Large intestine (tissue), 3 donors: Measurements from ENCODE around the gene C20orf96. TPM values are rescaled to one million over a fixed set of nuclear protein-coding genes. Genes with fewer than 3 reads are reported as not detected.

Experiments
- DNase-seq, 2 donors: peaks; one replicate each; pipeline versions ENCODE4 v3.0.0 to v3.0.0-alpha.2; 2013
- H3K27ac ChIP-seq: one replicate; pipeline ENCODE4 v1.5.1; 2013; ENCODE audit warnings: low read length
- H3K27me3 ChIP-seq: 2 replicates; pipeline ENCODE4 v1.6.1; 2013; ENCODE audit warnings: low read length; ENCODE audit not compliant: control insufficient read depth, insufficient read depth
- H3K36me3 ChIP-seq: 2 replicates; pipeline ENCODE4 v1.6.1; 2013; ENCODE audit warnings: low read length; ENCODE audit not compliant: control insufficient read depth, insufficient read depth
- H3K4me1 ChIP-seq: one replicate; pipeline ENCODE4 v1.6.1; 2013; ENCODE audit warnings: low read length; ENCODE audit not compliant: control insufficient read depth, insufficient read depth
- H3K4me3 ChIP-seq: one replicate; pipeline ENCODE4 v1.5.1; 2013; ENCODE audit warnings: low read length
- H3K9me3 ChIP-seq: one replicate; pipeline ENCODE4 v1.6.1; 2013; ENCODE audit warnings: mild to moderate bottlenecking, low read depth, low read length, moderate library complexity; ENCODE audit not compliant: control insufficient read depth
- WGBS: methylation state at CpG from one replicate; pipeline ENCODE4 v1.1.5; 2013; ENCODE audit warnings: low lambda C conversion rate; ENCODE audit not compliant: insufficient coverage; 5-methylcytosine and 5-hydroxymethylcytosine counted together
- polyA plus RNA-seq: library from polyadenylated mRNA; unstranded; fragments of 120-200 nt; gene quantifications from one replicate; pipeline ENCODE4 v1.2.1, GENCODE V29; 2013

C20orf96 gene
- polyA plus RNA-seq, 1 donor, result 12.0 TPM

DNA sequence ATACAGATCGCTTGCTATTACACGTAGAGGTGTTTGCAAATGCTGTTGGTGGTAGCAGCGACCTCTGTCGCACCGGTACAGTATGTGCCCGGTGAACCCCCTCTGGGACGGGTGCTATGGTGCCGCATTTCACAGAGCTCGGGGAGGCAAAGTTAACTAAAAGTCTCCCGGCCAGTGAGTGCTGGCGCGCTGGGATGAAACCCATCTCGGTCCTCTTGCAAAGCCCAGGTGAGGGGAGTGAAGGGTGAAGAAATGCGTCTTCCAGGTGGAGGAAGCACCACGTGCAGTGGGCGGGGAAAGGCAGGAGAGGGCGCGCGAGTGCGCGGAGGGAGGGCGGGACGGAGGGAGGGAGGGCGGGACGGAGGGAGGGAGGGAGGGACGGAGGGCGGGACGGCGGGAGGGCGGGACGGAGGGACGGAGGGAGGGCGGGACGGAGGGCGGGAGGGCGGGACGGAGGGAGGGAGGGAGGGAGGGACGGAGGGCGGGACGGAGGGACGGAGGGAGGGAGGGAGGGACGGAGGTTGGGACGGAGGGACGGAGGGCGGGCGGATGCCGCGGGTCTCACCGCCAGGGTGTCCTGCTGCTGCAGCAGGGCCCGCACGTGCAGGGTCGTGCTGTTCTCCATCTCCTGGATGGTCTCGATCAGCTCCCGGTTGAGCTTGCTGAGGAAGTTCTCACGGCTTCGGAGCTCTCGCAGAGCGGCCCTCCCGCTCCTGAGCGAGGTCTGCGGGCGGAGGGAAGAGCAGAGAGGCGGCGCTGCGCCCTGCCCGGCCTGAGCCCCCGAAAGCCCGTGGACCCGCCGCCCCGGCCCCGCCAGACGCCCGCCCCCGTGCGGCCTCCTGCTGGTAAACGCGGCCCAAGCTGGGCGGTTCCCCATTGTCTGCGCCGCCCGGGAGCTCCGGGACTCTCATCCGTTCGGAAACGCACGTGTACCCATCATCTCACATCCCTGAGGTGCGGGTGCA lies 11.7 kb downstream of the C20orf96 start:
- Histone ChIP-seq H3K27ac (no peak overlapping the region), H3K36me3 (peaks cover 49% of the 10 kb centered on the region), H3K4me3 (no peak overlapping the region), H3K9me3 (peaks cover 3% of the 10 kb centered on the region), H3K4me1 (no peaks in the 10 kb centered on the region), H3K27me3 (no peaks in the 10 kb centered on the region)
- no peak for DNase-seq
- no CpG with 5 or more reads among the region's 88 CpGs for WGBS

GRCh38 chr20:278181-278580 lies 12.4 kb downstream of the C20orf96 start:
- H3K4me3 ChIP-seq, result no peak overlapping the region
- WGBS, result no CpG with 5 or more reads among the region's 5 CpGs
- no peak overlapping the region for H3K27ac ChIP-seq
- no peaks in the 10 kb centered on the region for H3K27me3 ChIP-seq
- peaks cover 3% of the 10 kb centered on the region for H3K9me3 ChIP-seq
- H3K4me1 ChIP-seq, result no peaks in the 10 kb centered on the region
- DNase-seq, result no peak
- H3K36me3 ChIP-seq, result peaks cover 48% of the 10 kb centered on the region

- no peak overlapping the region for H3K4me3 ChIP-seq
- H3K4me1 ChIP-seq, result no peaks in the 10 kb centered on the region
- peaks cover 48% of the 10 kb centered on the region for H3K36me3 ChIP-seq
- peaks cover 3% of the 10 kb centered on the region for H3K9me3 ChIP-seq
- no peaks in the 10 kb centered on the region for H3K27me3 ChIP-seq
- WGBS, result 80% methylated on average over 1 of the region's 3 CpGs
- DNase-seq, result no peak
- no peak overlapping the region for H3K27ac ChIP-seq
These were observed 13.1 kb downstream of the C20orf96 start for GRCh38 chr20:277496-277781.

DNA sequence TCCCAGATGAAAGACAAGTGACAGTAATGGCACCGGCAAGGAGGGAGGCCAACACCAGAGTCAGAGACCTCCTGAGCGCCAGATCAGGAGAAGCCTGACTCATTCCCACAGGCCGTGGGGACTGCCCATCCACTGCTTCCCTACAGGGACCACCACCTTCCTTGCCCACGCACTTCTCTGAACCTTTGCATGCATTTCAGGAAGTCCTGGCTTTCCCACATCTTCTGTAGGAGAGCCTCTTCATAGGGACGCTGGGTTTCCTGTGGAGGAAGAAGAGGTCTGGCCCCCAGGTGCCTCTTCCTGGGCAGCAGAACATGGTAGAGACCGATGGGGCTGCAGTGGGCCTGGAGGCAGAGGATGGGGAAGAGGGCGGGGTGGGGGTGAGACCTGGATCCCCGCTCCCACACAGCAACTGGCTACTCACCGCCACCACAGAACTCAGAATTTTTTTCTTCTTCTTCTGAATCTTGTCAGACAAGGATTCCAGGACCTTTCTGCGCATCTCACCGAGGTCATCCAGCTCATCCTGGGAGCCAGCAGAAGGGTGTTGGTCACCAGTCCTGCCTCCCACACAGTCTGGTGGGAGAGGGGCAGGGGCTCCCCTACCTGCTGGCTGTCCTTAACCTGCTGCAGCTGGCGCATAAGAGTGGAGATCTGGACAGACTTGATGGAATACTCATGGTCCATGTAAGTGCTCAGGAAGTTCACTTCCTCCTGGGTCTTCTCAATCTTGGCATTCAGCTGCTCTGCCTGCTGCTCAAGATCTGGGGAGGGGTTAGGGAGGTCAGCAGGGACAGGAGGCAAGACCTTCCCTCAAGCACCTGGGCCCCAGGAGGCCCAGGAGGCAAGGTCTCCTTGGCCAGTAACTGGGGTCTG lies 13.7 kb downstream of the C20orf96 start:
- no peak for DNase-seq
- no peak overlapping the region for H3K4me3 ChIP-seq
- WGBS, result no CpG with 5 or more reads among the region's 12 CpGs
- H3K4me1 ChIP-seq, result no peaks in the 10 kb centered on the region
- H3K27me3 ChIP-seq, result no peaks in the 10 kb centered on the region
- peaks cover 3% of the 10 kb centered on the region for H3K9me3 ChIP-seq
- H3K27ac ChIP-seq, result no peak overlapping the region
- H3K36me3 ChIP-seq, result peaks cover 45% of the 10 kb centered on the region

- no peak for DNase-seq
- Histone ChIP-seq H3K9me3 (peaks cover 3% of the 10 kb centered on the region), H3K36me3 (peaks cover 37% of the 10 kb centered on the region), H3K4me3 (no peak overlapping the region), H3K27me3 (no peaks in the 10 kb centered on the region), H3K27ac (no peak overlapping the region), H3K4me1 (no peaks in the 10 kb centered on the region)
- no CpG with 5 or more reads among the region's 7 CpGs for WGBS
These were observed 14.8 kb downstream of the C20orf96 start for GRCh38 chr20:275791-276190.

- peaks cover 32% of the 10 kb centered on the region for H3K36me3 ChIP-seq
- H3K4me1 ChIP-seq, result no peaks in the 10 kb centered on the region
- DNase-seq, result no peak
- no CpG with 5 or more reads among the region's 3 CpGs for WGBS
- no peak overlapping the region for H3K4me3 ChIP-seq
- H3K27ac ChIP-seq, result no peak overlapping the region
- H3K9me3 ChIP-seq, result no peaks in the 10 kb centered on the region
- H3K27me3 ChIP-seq, result no peaks in the 10 kb centered on the region
These were observed 16.7 kb downstream of the C20orf96 start for GRCh38 chr20:273884-274283.

DNA sequence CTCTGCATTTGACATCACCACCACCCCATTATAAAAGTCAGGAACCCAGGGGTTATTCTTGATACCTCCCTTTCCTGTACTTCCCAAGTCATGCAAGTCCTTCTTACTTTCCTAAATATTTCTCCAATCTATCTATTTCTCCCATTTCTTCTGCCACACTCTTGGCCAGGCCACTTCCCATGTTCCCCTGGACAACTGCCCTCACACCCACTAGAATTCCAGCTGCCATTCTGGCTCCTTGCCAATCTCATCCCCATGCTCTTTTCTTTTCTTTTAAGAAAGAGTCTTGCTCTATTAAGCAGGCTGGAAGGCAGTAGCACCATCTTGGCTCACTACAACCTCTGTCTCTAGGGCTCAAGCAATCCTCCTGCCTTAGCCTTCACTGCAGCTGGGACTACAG lies 17.8 kb downstream of the C20orf96 start:
- Histone ChIP-seq H3K4me3 (no peak overlapping the region), H3K27me3 (no peaks in the 10 kb centered on the region), H3K36me3 (peaks cover 27% of the 10 kb centered on the region), H3K9me3 (no peaks in the 10 kb centered on the region), H3K4me1 (no peaks in the 10 kb centered on the region), H3K27ac (no peak overlapping the region)
- no peak for DNase-seq

GRCh38 chr20:271528-271927 lies 19.0 kb downstream of the C20orf96 start:
- Histone ChIP-seq H3K27me3 (no peaks in the 10 kb centered on the region), H3K9me3 (no peaks in the 10 kb centered on the region), H3K27ac (no peak overlapping the region), H3K4me3 (no peak overlapping the region), H3K4me1 (peaks cover 4% of the 10 kb centered on the region), H3K36me3 (peaks cover 18% of the 10 kb centered on the region)
- DNase-seq, result no peak

DNA sequence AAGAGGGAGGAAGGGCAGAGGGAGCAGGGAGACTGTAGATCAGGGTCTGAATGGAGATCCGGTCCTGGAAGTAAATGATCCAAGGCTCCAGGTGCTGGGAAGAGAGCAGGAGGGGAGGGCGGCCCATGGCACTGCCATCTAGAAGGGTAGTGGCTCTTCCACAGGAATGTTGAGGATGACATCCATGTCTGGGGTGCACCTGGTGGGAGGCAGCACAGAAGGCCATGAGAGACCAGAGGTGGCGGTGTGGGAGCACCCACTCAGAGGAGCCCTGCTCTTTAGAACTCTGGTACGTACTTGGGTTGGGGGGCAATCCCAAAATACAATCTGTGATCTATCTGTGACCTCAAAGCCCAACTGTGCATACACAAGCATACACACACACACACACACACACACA lies 19.5 kb downstream of the C20orf96 start:
- no peaks in the 10 kb centered on the region for H3K27me3 ChIP-seq
- no peaks in the 10 kb centered on the region for H3K9me3 ChIP-seq
- H3K4me1 ChIP-seq, result peaks cover 4% of the 10 kb centered on the region
- H3K4me3 ChIP-seq, result no peak overlapping the region
- no peak for DNase-seq
- no CpG with 5 or more reads among the region's 4 CpGs for whole genome bisulfite sequencing
- no peak overlapping the region for H3K27ac ChIP-seq
- peaks cover 14% of the 10 kb centered on the region for H3K36me3 ChIP-seq

- H3K4me3 ChIP-seq, result no peak overlapping the region
- H3K9me3 ChIP-seq, result no peaks in the 10 kb centered on the region
- peaks cover 9% of the 10 kb centered on the region for H3K36me3 ChIP-seq
- WGBS, result no CpG with 5 or more reads among the region's 5 CpGs
- DNase-seq, result no peak
- no peak overlapping the region for H3K27ac ChIP-seq
- H3K4me1 ChIP-seq, result peaks cover 4% of the 10 kb centered on the region
- H3K27me3 ChIP-seq, result no peaks in the 10 kb centered on the region
These were observed 20.0 kb downstream of the C20orf96 start for GRCh38 chr20:270517-270916.
